Hippocampal formation (tissue), 2 donors: ENCODE measurements around the gene ZBTB1.
"Not testable (repeated sequence)": the region's sequence is repeated elsewhere in the genome, so short reads cannot be mapped to it uniquely, and the experiment has no call there.

Source experiments
- DNase-seq, 2 donors: peaks; one replicate each; lab custom pipeline; 2025; lab: John Stamatoyannopoulos, UW

The ZBTB1 gene

GRCh38 chr14:64569646-64570045, 65.1 kb downstream of the ZBTB1 start:
- not testable (repeated sequence) for DNase-seq

- DNase-seq, result peak in 1 of 2 donors; percentile 15
Observed at GRCh38 chr14:64572386-64573104, 68.0 kb downstream of the ZBTB1 start.

GRCh38 chr14:64573109-64573508, 68.5 kb downstream of the ZBTB1 start:
- peak; percentile 56 to 98 for DNase-seq
